Progenitor cell of endocrine pancreas (in vitro differentiated cells): ENCODE data around the gene ASXL2. TPM values are rescaled to one million over a fixed set of nuclear protein-coding genes. Genes with fewer than 3 reads are reported as not detected.
"Not testable (repeated sequence)": the region's sequence is repeated elsewhere in the genome, so short reads cannot be mapped to it uniquely, and the experiment has no call there.

Experiments used
- DNase-seq: peaks from one replicate; pipeline ENCODE4 v3.0.0; 2021; ENCODE audit warnings: low spot score; ENCODE audit not compliant: unreplicated experiment
- H3K27ac Mint-ChIP-seq: 2 replicates; pipeline ENCODE4 v1.8.0; 2021; ENCODE audit warnings: mild to moderate bottlenecking, moderate library complexity, mixed read lengths
- H3K27me3 Mint-ChIP-seq: 2 replicates; pipeline ENCODE4 v1.8.0; 2021; ENCODE audit warnings: mixed read lengths
- H3K36me3 Mint-ChIP-seq: 2 replicates; pipeline ENCODE4 v1.8.0; 2022; ENCODE audit warnings: mixed read lengths; ENCODE audit not compliant: insufficient read depth
- H3K4me1 Mint-ChIP-seq: 2 replicates; pipeline ENCODE4 v1.8.0; 2021; ENCODE audit warnings: low read depth, mixed read lengths
- H3K4me3 Mint-ChIP-seq: 2 replicates; pipeline ENCODE4 v1.8.0; 2021; ENCODE audit warnings: low read depth, mild to moderate bottlenecking, moderate library complexity, mixed read lengths
- H3K9me3 Mint-ChIP-seq: 2 replicates; pipeline ENCODE4 v1.8.0; 2021; ENCODE audit warnings: low read depth, mixed read lengths
- CTCF ChIP-seq: fragments of 200-600 bp; sonication (generic); IDR thresholded peaks from one replicate; pipeline ENCODE4 v1.5.0; 2021; ENCODE audit warnings: antibody characterized with exemption, mild to moderate bottlenecking; ENCODE audit not compliant: unreplicated experiment
- total RNA-seq: library from RNA; stranded (reverse); gene quantifications from 2 replicates; pipeline ENCODE4 v1.2.1, GENCODE V29; 2021

Gene ASXL2
- total RNA-seq, 1 donor from 2014 or later, result 24.8 TPM

GRCh38 chr2:25917832-25918231 lies 39.5 kb upstream of the ASXL2 start:
- Mint-ChIP-seq H3K27ac (no peak overlapping the region), H3K4me3 (no peak overlapping the region), H3K36me3 (no peaks in the 10 kb centered on the region), H3K4me1 (no peaks in the 10 kb centered on the region), H3K27me3 (peaks cover 7% of the 10 kb centered on the region), H3K9me3 (no peaks in the 10 kb centered on the region)
- no peak for TF ChIP-seq CTCF
- no peak for DNase-seq

- not testable (repeated sequence) for H3K4me1 Mint-ChIP-seq, H3K4me3 Mint-ChIP-seq, H3K27ac Mint-ChIP-seq, DNase-seq, H3K27me3 Mint-ChIP-seq, H3K36me3 Mint-ChIP-seq, H3K9me3 Mint-ChIP-seq
Observed at GRCh38 chr2:25917411-25917810, 39.1 kb upstream of the ASXL2 start.

- not testable (repeated sequence) for DNase-seq, H3K4me1 Mint-ChIP-seq, H3K4me3 Mint-ChIP-seq, H3K27me3 Mint-ChIP-seq, H3K9me3 Mint-ChIP-seq, H3K27ac Mint-ChIP-seq, H3K36me3 Mint-ChIP-seq
Observed at GRCh38 chr2:25915944-25916772, 37.9 kb upstream of the ASXL2 start.

- H3K36me3 Mint-ChIP-seq, H3K27me3 Mint-ChIP-seq, H3K4me3 Mint-ChIP-seq, H3K4me1 Mint-ChIP-seq, H3K27ac Mint-ChIP-seq, H3K9me3 Mint-ChIP-seq, DNase-seq: not testable (repeated sequence)
Observed at GRCh38 chr2:25915411-25915810, 37.1 kb upstream of the ASXL2 start.

- not testable (repeated sequence) for H3K4me1 Mint-ChIP-seq, H3K9me3 Mint-ChIP-seq, H3K36me3 Mint-ChIP-seq, H3K27me3 Mint-ChIP-seq, DNase-seq, H3K4me3 Mint-ChIP-seq, H3K27ac Mint-ChIP-seq
Observed at GRCh38 chr2:25913696-25913973, 35.3 kb upstream of the ASXL2 start.

- H3K36me3 Mint-ChIP-seq, result peaks cover 1% of the 10 kb centered on the region
- H3K27me3 Mint-ChIP-seq, result peaks cover 7% of the 10 kb centered on the region
- no peak for DNase-seq
- no peak overlapping the region for H3K4me3 Mint-ChIP-seq
- no peak overlapping the region for H3K27ac Mint-ChIP-seq
- no peaks in the 10 kb centered on the region for H3K4me1 Mint-ChIP-seq
- no peak for TF ChIP-seq CTCF
- no peaks in the 10 kb centered on the region for H3K9me3 Mint-ChIP-seq
Observed at GRCh38 chr2:25912851-25913695, 34.8 kb upstream of the ASXL2 start.

- H3K4me1 Mint-ChIP-seq, H3K4me3 Mint-ChIP-seq: not testable (repeated sequence)
Observed at GRCh38 chr2:25909574-25909973, 31.3 kb upstream of the ASXL2 start.

More at GRCh38 chr2:25909574-25909973, 31.3 kb upstream of the ASXL2 start:
- H3K36me3 Mint-ChIP-seq, DNase-seq, H3K27ac Mint-ChIP-seq, H3K9me3 Mint-ChIP-seq, H3K27me3 Mint-ChIP-seq: not testable (repeated sequence)
